Nephron (organoid): ENCODE measurements around the gene PANK3.
"Not testable (repeated sequence)": the region's sequence is repeated elsewhere in the genome, so short reads cannot be mapped to it uniquely, and the experiment has no call there.

Experiments
- H3K27ac Mint-ChIP-seq, 3 experiments: 2 replicates each; pipeline ENCODE4 v1.8.0; 2020; ENCODE audit warnings: mixed read lengths in 3 of 3, mild to moderate bottlenecking in 2 of 3, moderate library complexity in 1 of 3
- H3K27me3 Mint-ChIP-seq: 2 replicates; pipeline ENCODE4 v1.8.0; 2021; ENCODE audit warnings: low read depth, mild to moderate bottlenecking, moderate library complexity, mixed read lengths
- H3K36me3 Mint-ChIP-seq: 2 replicates; pipeline ENCODE4 v1.8.0; 2020; ENCODE audit warnings: low read depth, mixed read lengths
- H3K4me1 Mint-ChIP-seq: 2 replicates; pipeline ENCODE4 v1.8.0; 2020; ENCODE audit warnings: mixed read lengths
- H3K4me3 Mint-ChIP-seq, 3 experiments: 2 replicates each; pipeline ENCODE4 v1.8.0; 2020; ENCODE audit warnings: mild to moderate bottlenecking in 3 of 3, mixed read lengths in 3 of 3, moderate library complexity in 2 of 3
- H3K9me3 Mint-ChIP-seq: 2 replicates; pipeline ENCODE4 v1.8.0; 2020; ENCODE audit warnings: mixed read lengths
- TF ChIP-seq, protein P1 (sequence below), 3 experiments: fragments of 200-600 bp; sonication (generic); IDR thresholded peaks; one replicate each; pipeline ENCODE4 v1.5.0; 2021; ENCODE audit warnings: antibody characterized with exemption in 3 of 3; ENCODE audit not compliant: unreplicated experiment in 3 of 3

Gene PANK3

DNA sequence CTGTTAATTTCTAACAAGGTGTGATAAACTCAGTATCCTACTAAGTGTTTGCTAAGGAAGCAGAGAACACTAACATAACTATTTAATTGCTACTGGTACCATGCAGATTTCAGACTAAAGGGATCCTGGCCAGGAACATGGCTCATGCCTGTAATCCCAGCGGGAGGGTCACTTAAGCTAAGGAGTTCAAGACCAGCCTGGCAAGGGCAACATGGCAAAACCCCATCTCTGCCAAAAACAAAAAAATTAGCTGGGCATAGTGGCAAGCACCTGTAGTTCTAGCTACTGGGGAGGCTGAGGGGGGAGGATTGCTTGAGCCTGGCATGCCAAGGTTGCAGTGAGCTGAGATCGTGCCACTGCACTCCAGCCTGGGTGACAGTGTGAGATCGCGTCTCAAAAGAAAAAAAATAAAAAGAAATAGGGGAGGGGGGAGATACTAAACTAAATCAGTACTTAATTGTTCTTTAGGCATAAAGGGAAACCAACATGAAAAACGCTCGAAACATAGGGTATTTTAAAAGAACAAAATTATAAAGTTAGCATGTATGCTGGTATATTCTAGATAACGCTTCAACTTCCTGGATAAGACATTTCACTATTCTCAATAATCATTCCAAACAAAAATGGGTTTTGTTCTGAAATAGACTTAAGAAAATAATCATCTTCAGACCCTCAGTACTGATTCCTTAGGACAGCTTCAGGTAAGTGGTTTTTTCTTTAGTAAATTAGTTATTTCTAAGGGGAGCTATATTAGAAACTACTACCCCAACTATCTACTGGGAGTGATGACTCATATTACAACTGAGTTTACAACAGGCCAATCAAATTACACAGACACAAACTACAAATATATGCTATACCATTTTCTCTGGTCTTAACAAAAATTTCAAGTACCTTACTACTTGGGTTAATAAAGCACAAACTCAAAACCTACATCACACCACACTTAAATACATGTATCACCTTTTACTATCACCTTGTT is 3.5 kb downstream of the PANK3 start:
- Mint-ChIP-seq H3K36me3 (peaks cover 47% of the 10 kb centered on the region), H3K27me3 (no peaks in the 10 kb centered on the region), H3K4me1 (peaks cover 29% of the 10 kb centered on the region), H3K9me3 (peaks cover 3% of the 10 kb centered on the region), H3K4me3 (peak overlapping the region; percentile 24 to 53 (median 24)), H3K27ac (no peak overlapping the region)
- TF ChIP-seq, protein P1, sequence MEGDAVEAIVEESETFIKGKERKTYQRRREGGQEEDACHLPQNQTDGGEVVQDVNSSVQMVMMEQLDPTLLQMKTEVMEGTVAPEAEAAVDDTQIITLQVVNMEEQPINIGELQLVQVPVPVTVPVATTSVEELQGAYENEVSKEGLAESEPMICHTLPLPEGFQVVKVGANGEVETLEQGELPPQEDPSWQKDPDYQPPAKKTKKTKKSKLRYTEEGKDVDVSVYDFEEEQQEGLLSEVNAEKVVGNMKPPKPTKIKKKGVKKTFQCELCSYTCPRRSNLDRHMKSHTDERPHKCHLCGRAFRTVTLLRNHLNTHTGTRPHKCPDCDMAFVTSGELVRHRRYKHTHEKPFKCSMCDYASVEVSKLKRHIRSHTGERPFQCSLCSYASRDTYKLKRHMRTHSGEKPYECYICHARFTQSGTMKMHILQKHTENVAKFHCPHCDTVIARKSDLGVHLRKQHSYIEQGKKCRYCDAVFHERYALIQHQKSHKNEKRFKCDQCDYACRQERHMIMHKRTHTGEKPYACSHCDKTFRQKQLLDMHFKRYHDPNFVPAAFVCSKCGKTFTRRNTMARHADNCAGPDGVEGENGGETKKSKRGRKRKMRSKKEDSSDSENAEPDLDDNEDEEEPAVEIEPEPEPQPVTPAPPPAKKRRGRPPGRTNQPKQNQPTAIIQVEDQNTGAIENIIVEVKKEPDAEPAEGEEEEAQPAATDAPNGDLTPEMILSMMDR (IDR thresholded peaks at IDR 0.05; ENCODE audit: unreplicated experiment in 3 of 3), result no peak

DNA sequence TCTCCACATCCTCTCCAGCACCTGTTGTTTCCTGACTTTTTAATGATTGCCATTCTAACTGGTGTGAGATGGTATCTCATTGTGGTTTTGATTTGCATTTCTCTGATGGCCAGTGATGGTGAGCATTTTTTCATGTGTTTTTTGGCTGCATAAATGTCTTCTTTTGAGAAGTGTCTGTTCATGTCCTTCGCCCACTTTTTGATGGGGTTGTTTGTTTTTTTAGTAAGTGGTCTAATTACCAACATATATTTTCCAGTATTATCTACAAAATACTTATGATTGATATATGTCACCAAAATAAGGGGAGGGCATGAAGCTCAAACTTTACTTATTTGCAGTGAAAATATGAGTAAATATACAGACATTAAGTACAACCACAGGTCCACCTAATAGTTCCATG is 5.0 kb downstream of the PANK3 start:
- Mint-ChIP-seq H3K36me3 (peaks cover 60% of the 10 kb centered on the region), H3K4me1 (peaks cover 24% of the 10 kb centered on the region)
- H3K9me3 Mint-ChIP-seq, H3K4me3 Mint-ChIP-seq, H3K27me3 Mint-ChIP-seq, H3K27ac Mint-ChIP-seq: not testable (repeated sequence)

DNA sequence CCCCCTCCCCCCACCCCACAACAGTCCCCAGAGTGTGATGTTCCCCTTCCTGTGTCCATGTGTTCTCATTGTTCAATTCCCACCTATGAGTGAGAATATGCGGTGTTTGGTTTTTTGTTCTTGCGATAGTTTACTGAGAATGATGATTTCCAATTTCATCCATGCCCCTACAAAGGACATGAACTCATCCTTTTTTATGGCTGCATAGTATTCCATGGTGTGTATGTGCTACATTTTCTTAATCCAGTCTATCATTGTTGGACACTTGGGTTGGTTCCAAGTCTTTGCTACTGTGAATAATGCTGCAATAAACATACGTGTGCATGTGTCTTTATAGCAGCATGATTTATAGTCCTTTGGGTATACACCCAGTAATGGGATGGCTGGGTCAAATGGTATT is 5.5 kb downstream of the PANK3 start:
- peaks cover 24% of the 10 kb centered on the region for H3K4me1 Mint-ChIP-seq
- H3K27me3 Mint-ChIP-seq, H3K27ac Mint-ChIP-seq, H3K9me3 Mint-ChIP-seq, H3K4me3 Mint-ChIP-seq: not testable (repeated sequence)
- H3K36me3 Mint-ChIP-seq, result peaks cover 62% of the 10 kb centered on the region

DNA sequence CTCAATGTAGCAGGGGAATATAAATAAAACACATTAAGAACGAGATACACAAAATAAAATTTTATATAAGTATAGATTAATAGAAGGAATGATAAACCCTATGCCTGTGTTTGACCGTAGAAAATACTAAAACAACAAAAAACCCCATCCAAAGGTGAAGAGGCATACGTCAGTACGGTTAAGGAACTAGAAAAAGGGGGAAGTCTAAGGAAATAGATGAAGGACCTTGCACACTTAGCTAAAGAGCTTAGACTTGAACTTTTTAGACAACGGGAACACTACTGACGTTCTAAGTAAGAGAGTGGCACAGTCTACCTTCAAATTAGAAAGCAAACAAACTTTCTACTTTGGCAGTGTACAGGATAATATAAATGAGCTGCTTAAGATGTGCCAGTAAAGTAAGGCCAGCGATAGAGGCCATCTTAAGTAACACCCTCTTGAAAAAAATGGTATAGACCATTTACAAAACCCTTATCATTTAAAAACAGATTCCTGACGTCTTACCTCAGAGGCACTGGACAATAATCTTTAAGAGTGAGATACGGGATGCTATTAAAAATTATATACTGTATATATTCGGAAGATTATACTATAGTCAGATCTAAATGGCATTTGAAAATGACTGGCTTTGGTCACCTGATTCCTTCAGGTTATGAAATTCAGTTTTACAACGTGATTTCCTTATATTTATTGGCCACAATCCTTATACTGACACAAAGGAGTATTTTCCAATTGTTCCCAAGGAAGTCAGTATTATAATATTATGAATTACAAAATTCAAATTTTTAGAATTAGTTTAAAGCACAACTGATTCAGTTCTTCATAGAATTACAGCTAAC is 8.5 kb downstream of the PANK3 start:
- Mint-ChIP-seq H3K9me3 (peaks cover 3% of the 10 kb centered on the region), H3K27ac (no peak overlapping the region), H3K36me3 (peaks cover 75% of the 10 kb centered on the region), H3K27me3 (no peaks in the 10 kb centered on the region), H3K4me1 (peaks cover under 1% of the 10 kb centered on the region), H3K4me3 (no peak overlapping the region)
- TF ChIP-seq, protein P1 (IDR thresholded peaks at IDR 0.05; ENCODE audit: unreplicated experiment in 3 of 3), result no peak

DNA sequence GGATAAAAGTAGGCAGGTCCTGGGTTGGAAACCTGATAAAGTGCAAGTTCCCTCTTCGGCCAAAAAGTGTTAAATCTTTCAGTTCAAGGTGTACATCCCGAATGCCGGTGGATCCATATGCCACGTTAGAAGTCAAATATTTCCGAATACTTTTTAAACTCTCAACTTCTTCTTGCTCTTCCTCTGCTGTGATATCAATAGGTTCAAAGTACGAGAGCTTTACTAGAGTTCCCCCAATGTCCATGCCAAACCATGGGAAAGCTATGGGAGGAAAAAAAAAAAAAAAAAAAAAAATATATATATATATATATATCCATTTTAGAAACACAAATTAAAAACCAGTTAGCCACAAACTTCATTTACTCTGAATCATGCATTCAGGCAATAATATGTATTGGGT is 10.4 kb downstream of the PANK3 start:
- Mint-ChIP-seq H3K27me3 (no peaks in the 10 kb centered on the region), H3K4me3 (no peak overlapping the region), H3K27ac (no peak overlapping the region), H3K36me3 (peaks cover 69% of the 10 kb centered on the region), H3K9me3 (no peaks in the 10 kb centered on the region), H3K4me1 (no peaks in the 10 kb centered on the region)
- TF ChIP-seq, protein P1 (IDR thresholded peaks at IDR 0.05; ENCODE audit: unreplicated experiment in 3 of 3), result no peak

DNA sequence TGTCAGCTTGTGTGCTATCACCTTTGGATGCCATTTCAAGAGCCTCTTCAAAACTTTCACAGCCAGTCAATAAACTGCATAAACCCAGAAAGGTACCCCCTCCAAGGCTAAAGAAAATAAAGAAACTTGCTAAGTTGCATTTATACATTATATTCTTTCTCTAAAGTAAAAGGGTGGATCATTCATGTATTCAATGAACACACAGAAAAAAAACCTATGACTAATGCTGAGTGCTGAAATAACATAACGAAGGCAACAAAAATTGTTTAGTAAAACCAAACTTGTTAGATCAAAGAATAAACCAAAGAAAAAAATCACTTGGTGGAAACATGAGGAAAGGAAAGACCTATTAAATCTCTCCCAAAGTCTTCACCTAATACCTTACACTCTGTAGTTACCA is 15.2 kb downstream of the PANK3 start:
- Mint-ChIP-seq H3K9me3 (no peaks in the 10 kb centered on the region), H3K4me1 (no peaks in the 10 kb centered on the region), H3K27ac (no peak overlapping the region), H3K27me3 (no peaks in the 10 kb centered on the region), H3K4me3 (no peak overlapping the region), H3K36me3 (peaks cover 73% of the 10 kb centered on the region)
- TF ChIP-seq, protein P1 (IDR thresholded peaks at IDR 0.05; ENCODE audit: unreplicated experiment in 3 of 3), result no peak
